ENCODE results near the gene JOSD2. TPM values are rescaled to one million over a fixed set of nuclear protein-coding genes. Genes with fewer than 3 reads are reported as not detected.
A peak's percentile ranks its signal among the peaks of the same experiment; 100 is the strongest.

JOSD2 gene
- total RNA-seq, 2 experiments from 2014 or later, result 44.7 to 51.4 TPM

DNA sequence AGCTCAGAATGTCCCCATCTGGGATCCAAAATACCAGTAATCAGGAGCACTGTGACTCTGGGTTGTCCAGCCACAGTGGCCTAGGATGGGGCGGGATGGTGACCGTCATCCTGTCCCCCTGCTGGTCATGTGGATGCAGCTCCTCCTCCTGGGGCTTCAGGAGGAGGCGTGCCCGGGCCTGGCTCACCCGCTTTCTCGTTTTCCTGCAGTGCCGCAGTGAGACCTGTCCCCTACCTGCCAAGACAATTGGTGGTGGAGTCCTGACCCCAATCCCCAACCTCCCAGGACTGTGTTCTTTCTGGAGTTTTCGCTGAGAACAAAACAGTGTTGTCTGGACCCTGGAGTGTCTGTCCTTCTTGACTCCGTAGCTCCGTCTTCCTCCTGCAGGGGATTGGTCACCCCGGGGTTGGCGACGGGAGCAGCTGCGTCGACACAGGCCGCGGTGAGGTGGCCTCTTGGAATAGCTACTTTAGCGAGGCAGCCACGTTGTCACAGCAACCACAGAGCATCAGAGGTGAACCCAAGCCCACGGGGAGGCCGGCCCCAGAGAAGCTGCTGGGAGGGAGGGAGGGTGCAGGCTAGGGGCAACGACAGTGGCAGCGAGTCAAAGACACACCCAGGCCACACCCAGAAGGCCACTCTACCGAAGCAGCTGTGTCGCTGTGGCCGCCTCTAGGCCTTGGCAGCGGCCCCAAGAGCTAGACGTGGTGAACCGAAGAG, 44.8 kb downstream of the JOSD2 start:
- no peak for DNase-seq
- H3K9me3 Mint-ChIP-seq, result no peaks in the 10 kb centered on the region
- POLR2A ChIA-PET, result interaction anchor here (1.6 kb wide), 1 partner anchor 82 kb away, joined by 3 read pairs; the partner anchor contains the start of gene POLD1
- no peak overlapping the region for H3K27ac Mint-ChIP-seq
- no peak overlapping the region for H3K4me3 Mint-ChIP-seq
- CTCF ChIA-PET, result no interaction called here
- peaks cover 4% of the 10 kb centered on the region for H3K4me1 Mint-ChIP-seq
- H3K27me3 Mint-ChIP-seq, result peaks cover 3% of the 10 kb centered on the region
- H3K36me3 Mint-ChIP-seq (ENCODE audit: low read depth), result no peaks in the 10 kb centered on the region

DNA sequence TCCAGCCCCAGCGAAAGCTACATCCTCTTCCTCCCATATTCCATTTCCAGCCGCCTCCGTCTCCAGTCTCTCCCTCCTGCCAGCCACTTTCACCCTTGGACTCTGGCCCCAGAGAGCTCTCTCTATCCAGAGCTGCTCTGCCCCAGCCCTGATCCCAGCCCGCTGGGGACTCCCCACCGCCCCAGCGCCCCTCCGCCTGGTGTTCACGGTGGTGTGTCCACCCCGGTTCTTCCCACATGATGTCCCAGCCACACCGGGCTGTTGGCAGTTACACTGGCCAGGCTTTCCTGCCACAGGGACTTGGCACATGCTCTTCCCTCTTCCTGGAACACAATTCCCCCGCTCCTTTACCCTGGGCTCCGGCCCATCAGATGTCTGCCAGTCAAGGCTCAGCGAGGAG, 46.0 kb downstream of the JOSD2 start:
- peaks cover 12% of the 10 kb centered on the region for H3K4me1 Mint-ChIP-seq
- no peak overlapping the region for H3K27ac Mint-ChIP-seq
- ChIA-PET POLR2A (interaction anchor here (1.6 kb wide), 1 partner anchor 81 kb away, joined by 3 read pairs; the partner anchor contains the start of gene POLD1), CTCF (no interaction called here)
- no peak overlapping the region for H3K4me3 Mint-ChIP-seq
- peaks cover 3% of the 10 kb centered on the region for H3K27me3 Mint-ChIP-seq
- H3K9me3 Mint-ChIP-seq, result no peaks in the 10 kb centered on the region
- no peak for DNase-seq
- H3K36me3 Mint-ChIP-seq (ENCODE audit: low read depth), result no peaks in the 10 kb centered on the region

DNA sequence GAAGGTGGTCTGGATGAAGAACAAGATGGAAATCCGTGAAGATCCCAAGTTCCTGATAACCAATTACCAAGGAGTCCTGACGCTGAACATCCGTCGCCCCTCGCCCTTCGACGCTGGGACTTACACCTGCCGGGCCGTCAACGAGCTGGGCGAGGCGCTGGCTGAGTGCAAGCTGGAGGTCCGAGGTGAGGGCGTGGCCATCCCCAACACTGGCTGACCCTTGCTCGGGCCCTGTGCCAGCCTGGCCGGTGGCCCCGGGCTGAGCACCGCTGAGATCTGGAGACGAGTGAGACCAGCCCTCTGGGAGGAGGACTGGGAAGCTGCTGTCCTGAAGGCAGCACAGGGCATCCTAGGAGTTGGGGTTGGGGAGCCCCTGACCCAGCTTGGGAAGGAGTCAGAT, 46.6 kb downstream of the JOSD2 start:
- Mint-ChIP-seq H3K4me1 (peaks cover 16% of the 10 kb centered on the region), H3K27ac (no peak overlapping the region), H3K36me3 (ENCODE audit: low read depth) (no peaks in the 10 kb centered on the region), H3K4me3 (no peak overlapping the region), H3K27me3 (peaks cover 3% of the 10 kb centered on the region), H3K9me3 (no peaks in the 10 kb centered on the region)
- ChIA-PET CTCF (interaction anchor here (0.6 kb wide), 1 partner anchor 133 kb away, joined by 3 read pairs; no protein-coding TSS in a partner anchor), POLR2A (no interaction called here)
- DNase-seq, result no peak

DNA sequence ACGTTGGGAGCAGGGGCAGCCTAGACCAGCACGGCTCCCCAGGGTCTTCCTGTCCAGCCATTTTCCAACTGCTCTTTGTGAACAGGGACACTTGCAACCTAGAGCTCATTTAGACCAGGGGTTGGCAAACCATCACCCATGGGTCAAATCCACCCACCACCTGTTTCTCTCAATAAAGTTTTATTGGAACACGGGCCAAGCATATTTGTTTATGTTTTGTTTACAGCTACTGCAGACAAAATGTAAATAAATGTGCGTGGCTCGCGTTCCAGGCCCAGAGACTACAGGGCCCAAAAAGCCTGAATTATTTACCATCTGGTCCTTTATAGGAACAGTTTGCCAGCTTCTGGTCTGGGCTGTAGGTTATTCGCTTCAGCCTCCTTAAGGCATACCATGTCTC, 48.0 kb downstream of the JOSD2 start:
- POLR2A ChIA-PET, result interaction anchor here (0.9 kb wide), 1 partner anchor 20 kb away, joined by 3 read pairs; no protein-coding TSS in a partner anchor

DNA sequence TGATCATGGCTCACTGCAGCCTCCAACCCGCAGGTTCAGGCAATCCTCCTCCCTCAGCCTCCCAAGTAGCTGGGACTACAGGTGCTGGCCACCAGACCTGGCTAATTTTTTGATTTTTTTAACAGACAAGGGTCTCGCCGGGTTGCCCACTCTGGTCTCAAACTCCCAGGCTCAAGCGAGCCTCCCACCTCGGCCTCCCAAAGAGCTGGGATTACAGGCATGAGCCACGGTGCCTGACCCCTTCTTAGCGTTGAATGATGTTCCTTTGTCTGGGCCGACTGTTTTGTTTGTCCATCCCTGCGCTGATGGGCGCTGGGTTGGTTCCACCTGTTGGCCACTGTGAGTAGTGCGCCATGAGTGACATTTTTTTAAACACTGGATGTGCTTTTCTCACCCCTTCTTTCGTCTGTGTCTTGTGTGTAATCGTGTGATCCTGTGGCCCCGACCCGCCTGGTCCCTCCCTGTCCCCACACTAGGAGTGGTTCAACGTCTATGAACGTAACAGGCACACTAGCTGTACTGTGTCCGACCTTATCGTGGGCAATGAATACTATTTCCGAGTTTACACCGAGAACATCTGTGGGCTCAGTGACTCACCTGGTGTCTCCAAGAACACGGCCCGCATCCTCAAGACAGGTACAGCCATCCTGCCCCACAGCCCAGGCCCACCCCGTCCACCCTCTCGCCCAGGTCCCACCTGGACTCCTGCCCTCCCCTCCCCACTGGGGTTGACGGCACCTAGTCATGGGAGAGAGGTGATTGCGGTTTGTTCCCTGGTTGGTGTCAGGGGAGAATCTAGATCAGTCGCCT, 49.7 kb downstream of the JOSD2 start:
- no peak overlapping the region for H3K4me3 Mint-ChIP-seq
- H3K27me3 Mint-ChIP-seq, result peaks cover 16% of the 10 kb centered on the region
- no peaks in the 10 kb centered on the region for H3K36me3 Mint-ChIP-seq (ENCODE audit: low read depth)
- H3K4me1 Mint-ChIP-seq, result peaks cover 16% of the 10 kb centered on the region
- H3K9me3 Mint-ChIP-seq, result no peaks in the 10 kb centered on the region
- ChIA-PET CTCF (interaction anchor here (0.5 to 2.1 kb wide), 10 partner anchors 11 to 104 kb away, joined by 3 to 20 read pairs (median 4); partner anchors contain the start of genes NR1H2 and POLD1), POLR2A (interaction anchor here (1.1 to 1.8 kb wide), 5 partner anchors 12 to 93 kb away, joined by 3 to 7 read pairs (median 3); partner anchors contain the start of genes JOSD2, MYBPC2 and POLD1)
- peak; percentile 74 for DNase-seq
- no peak overlapping the region for H3K27ac Mint-ChIP-seq

More for the DNA sequence above, 48.0 kb downstream of the JOSD2 start:
- CTCF ChIA-PET, result interaction anchor here (0.7 to 2.1 kb wide), 3 partner anchors 95 to 228 kb away, joined by 3 to 7 read pairs (median 4); no protein-coding TSS in a partner anchor
- DNase-seq, result no peak
- no peak overlapping the region for H3K4me3 Mint-ChIP-seq
- peaks cover 16% of the 10 kb centered on the region for H3K4me1 Mint-ChIP-seq
- H3K9me3 Mint-ChIP-seq, result no peaks in the 10 kb centered on the region
- H3K27me3 Mint-ChIP-seq, result peaks cover 8% of the 10 kb centered on the region
- H3K27ac Mint-ChIP-seq, result no peak overlapping the region
- H3K36me3 Mint-ChIP-seq (ENCODE audit: low read depth), result no peaks in the 10 kb centered on the region

DNA sequence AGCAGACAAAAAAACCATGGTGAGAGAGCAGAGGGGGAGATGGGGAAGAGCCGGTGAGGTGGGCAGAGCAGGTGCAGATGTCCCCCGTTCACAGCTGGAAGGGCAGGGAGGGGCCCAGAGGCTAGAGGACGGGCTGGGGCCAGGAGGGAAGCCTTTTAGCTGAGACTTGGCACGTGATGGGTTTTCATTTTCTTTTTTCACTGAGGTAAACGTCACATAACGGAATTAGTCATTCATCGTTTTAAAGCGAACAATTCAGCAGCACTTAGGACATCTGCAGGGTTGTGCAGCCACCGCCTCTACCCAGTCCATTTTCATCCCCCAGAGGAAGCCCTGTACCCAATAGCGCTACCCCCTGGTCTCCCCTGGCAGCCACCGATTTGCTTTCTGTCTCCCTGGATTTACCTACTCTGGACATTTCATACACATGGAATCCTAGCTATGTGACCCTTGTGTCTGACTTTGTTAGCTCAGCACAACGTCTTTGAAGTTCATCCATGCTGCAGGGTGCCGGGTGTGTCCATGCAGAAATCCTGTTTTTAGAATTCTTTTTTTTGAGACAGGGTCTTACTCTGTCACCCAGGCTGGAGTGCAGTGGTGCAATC, 50.7 kb downstream of the JOSD2 start:
- H3K27ac Mint-ChIP-seq, result peak overlapping the region; percentile 19
- no peak overlapping the region for H3K4me3 Mint-ChIP-seq
- H3K4me1 Mint-ChIP-seq, result peaks cover 16% of the 10 kb centered on the region
- H3K36me3 Mint-ChIP-seq (ENCODE audit: low read depth), result no peaks in the 10 kb centered on the region
- H3K27me3 Mint-ChIP-seq, result peaks cover 16% of the 10 kb centered on the region
- POLR2A ChIA-PET, result interaction anchor here (0.9 to 1.8 kb wide), 6 partner anchors 13 to 92 kb away, joined by 3 to 7 read pairs (median 4); partner anchors contain the start of genes JOSD2, MYBPC2, NR1H2 and POLD1
- CTCF ChIA-PET, result interaction anchor here (0.6 to 2.0 kb wide), 11 partner anchors 10 to 103 kb away, joined by 3 to 20 read pairs (median 3); partner anchors contain the start of genes NR1H2 and POLD1
- no peaks in the 10 kb centered on the region for H3K9me3 Mint-ChIP-seq
- peak; percentile 22 for DNase-seq

DNA sequence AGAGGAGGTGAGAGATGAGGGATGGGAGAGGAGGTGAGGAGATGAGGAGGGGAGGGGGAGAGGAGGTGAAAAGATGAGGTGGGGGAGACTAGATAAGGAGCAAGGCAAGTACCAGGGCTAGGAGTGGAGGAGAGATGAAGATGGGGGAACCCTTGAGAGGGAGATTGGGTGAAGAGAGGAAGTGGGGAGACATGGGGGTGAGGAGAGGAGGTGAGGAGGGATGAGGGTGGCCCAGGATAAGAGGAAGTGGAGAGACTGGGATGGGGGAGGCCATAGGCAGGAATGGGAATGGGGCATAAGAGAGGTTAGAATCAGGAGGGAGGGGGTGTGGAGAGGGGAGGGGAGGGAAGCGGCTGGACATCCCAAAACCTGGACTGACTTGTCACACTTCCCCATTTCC, 51.4 kb downstream of the JOSD2 start:
- Mint-ChIP-seq H3K27me3 (peaks cover 16% of the 10 kb centered on the region), H3K36me3 (ENCODE audit: low read depth) (no peaks in the 10 kb centered on the region), H3K27ac (no peak overlapping the region), H3K4me3 (no peak overlapping the region), H3K9me3 (no peaks in the 10 kb centered on the region), H3K4me1 (peaks cover 16% of the 10 kb centered on the region)
- DNase-seq, result no peak
- ChIA-PET CTCF (interaction anchor here (1.0 to 2.0 kb wide), 3 partner anchors 97 to 102 kb away, joined by 3 to 20 read pairs (median 3); no protein-coding TSS in a partner anchor), POLR2A (interaction anchor here (0.9 to 1.6 kb wide), 3 partner anchors 28 to 91 kb away, joined by 4 to 7 read pairs (median 4); partner anchors contain the start of genes MYBPC2 and NR1H2)

DNA sequence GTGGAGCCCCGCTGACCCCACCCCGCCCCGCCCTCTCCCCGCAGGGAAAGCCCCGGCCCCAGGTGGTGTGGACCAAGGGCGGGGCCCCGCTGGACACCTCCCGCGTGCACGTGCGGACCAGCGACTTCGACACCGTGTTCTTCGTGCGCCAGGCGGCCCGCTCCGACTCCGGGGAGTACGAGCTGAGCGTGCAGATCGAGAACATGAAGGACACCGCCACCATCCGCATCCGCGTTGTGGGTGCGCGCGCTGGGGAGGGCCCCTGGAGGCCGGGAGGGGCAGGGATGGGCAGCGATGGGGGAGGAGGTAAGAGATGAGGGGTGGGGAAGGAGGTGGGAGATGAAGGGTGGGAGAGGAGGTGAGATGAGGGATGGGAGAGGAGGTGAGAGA, 51.9 kb downstream of the JOSD2 start:
- POLR2A ChIA-PET, result interaction anchor here (0.6 kb wide), 1 partner anchor 32 kb away, joined by 4 read pairs; no protein-coding TSS in a partner anchor

DNA sequence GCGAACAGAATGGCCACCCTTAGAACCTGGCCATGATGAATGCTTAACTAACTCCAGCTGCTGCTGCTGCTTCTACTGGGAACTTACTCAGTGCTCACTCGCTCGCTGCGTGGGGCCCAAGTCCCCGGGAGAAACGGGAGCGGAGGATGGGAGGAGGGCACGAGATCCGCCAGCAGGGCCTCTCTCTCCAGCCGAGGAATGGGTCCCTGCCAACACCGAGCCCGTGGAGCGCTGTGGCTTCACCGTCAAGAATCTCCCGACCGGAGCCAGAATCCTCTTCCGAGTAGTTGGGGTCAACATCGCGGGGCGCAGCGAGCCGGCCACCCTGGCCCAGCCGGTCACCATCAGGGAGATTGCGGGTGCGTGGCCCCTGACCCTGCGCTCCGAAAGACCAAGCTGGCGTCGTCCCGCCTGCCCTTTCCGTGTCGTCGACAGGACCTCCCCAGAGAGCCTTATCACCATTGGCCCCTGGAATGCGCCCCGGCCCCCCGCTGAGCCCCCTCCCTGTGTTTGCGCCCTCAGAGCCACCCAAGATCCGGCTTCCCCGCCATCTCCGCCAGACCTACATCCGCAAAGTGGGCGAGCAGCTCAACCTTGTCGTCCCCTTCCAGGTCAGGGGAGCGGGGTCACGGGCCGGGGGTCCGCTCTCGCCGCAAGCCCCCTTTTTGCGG, 52.5 kb downstream of the JOSD2 start:
- Mint-ChIP-seq H3K4me3 (no peak overlapping the region), H3K36me3 (ENCODE audit: low read depth) (no peaks in the 10 kb centered on the region), H3K27me3 (peaks cover 16% of the 10 kb centered on the region), H3K4me1 (peaks cover 16% of the 10 kb centered on the region), H3K27ac (no peak overlapping the region), H3K9me3 (no peaks in the 10 kb centered on the region)
- CTCF ChIA-PET, result no interaction called here
- POLR2A ChIA-PET, result interaction anchor here (0.6 kb wide), 1 partner anchor 31 kb away, joined by 4 read pairs; no protein-coding TSS in a partner anchor
- no peak for DNase-seq

More for the DNA sequence above, 51.9 kb downstream of the JOSD2 start:
- Mint-ChIP-seq H3K27me3 (peaks cover 16% of the 10 kb centered on the region), H3K9me3 (no peaks in the 10 kb centered on the region), H3K4me1 (peaks cover 16% of the 10 kb centered on the region), H3K36me3 (ENCODE audit: low read depth) (no peaks in the 10 kb centered on the region), H3K27ac (no peak overlapping the region), H3K4me3 (no peak overlapping the region)
- CTCF ChIA-PET, result no interaction called here
- no peak for DNase-seq

DNA sequence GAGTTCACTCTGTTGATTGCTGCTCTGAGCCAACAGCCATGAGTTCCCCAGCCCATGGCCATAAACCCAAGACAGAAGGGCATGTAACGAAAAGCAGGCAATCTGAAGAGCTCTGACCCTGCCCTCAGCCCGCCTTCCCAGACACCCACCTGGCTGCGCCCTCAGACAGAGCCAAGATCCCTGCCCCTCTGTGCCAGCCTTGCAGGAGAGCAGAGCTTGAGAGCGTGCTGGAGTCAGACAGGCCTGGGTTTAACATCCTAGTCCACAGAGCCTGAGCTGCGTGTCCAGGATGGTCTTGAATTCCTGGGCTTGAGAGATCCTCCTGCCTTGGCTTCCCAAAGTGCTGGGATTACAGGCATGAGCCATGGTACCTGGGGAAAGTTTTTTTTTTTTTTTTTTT, 53.7 kb downstream of the JOSD2 start:
- CTCF ChIA-PET, result no interaction called here
- Mint-ChIP-seq H3K27ac (no peak overlapping the region), H3K36me3 (ENCODE audit: low read depth) (no peaks in the 10 kb centered on the region), H3K27me3 (peaks cover 15% of the 10 kb centered on the region), H3K4me1 (peaks cover 16% of the 10 kb centered on the region), H3K4me3 (no peak overlapping the region), H3K9me3 (no peaks in the 10 kb centered on the region)
- no peak for DNase-seq
- POLR2A ChIA-PET, result no interaction called here
